DMS114 treated with DMSO at 0.1 percent for 48 hours (cell line): ENCODE measurements around the gene TPM2.

Experiments
- DNase-seq: peaks from one replicate; lab custom pipeline; 2025; ENCODE audit not compliant: unreplicated experiment; lab: John Stamatoyannopoulos, UW

TPM2 gene

GRCh38 chr9:35679091-35679490, 10.6 kb downstream of the TPM2 start:
- no peak for DNase-seq

- DNase-seq = peak; percentile 14
Measured at GRCh38 chr9:35675732-35676392, 13.9 kb downstream of the TPM2 start.

GRCh38 chr9:35675204-35675603, 14.5 kb downstream of the TPM2 start:
- DNase-seq = no peak

GRCh38 chr9:35674025-35674361, 15.7 kb downstream of the TPM2 start:
- DNase-seq = no peak

- no peak for DNase-seq
Measured at GRCh38 chr9:35673132-35674024, 16.3 kb downstream of the TPM2 start, which contains the start of gene CA9. CA9 (plus strand) TSS chr9:35673928; CDS start chr9:35673960, 32 bp downstream.

- DNase-seq = no peak
Measured at GRCh38 chr9:35669331-35670145, 20.2 kb downstream of the TPM2 start.

GRCh38 chr9:35667939-35668338, 21.8 kb downstream of the TPM2 start:
- DNase-seq = no peak

GRCh38 chr9:35666549-35666948, 23.2 kb downstream of the TPM2 start:
- DNase-seq = no peak

GRCh38 chr9:35666045-35666444, 23.7 kb downstream of the TPM2 start:
- no peak for DNase-seq

GRCh38 chr9:35665471-35665818, 24.3 kb downstream of the TPM2 start:
- DNase-seq = no peak

GRCh38 chr9:35664531-35665470, 24.9 kb downstream of the TPM2 start, which contains the start of gene ARHGEF39:
ARHGEF39 (minus strand) TSS chr9:35665195; CDS start chr9:35665169, 26 bp downstream.
- DNase-seq = peak; percentile 42

- no peak for DNase-seq
Measured at GRCh38 chr9:35662437-35662836, 27.3 kb downstream of the TPM2 start.

- no peak for DNase-seq
Measured at GRCh38 chr9:35661756-35662350, 27.9 kb downstream of the TPM2 start.

GRCh38 chr9:35660966-35661415, 28.7 kb downstream of the TPM2 start:
- peak; percentile 30 for DNase-seq

- no peak for DNase-seq
Measured at GRCh38 chr9:35659340-35659739, 30.4 kb downstream of the TPM2 start.

GRCh38 chr9:35658968-35659220, 30.8 kb downstream of the TPM2 start:
- peak; percentile 24 for DNase-seq

- peak; percentile 77 for DNase-seq
Measured at GRCh38 chr9:35658137-35658967, 31.4 kb downstream of the TPM2 start, which contains the start of gene CCDC107. CCDC107 (plus strand) TSS chr9:35658292; CDS start chr9:35658380, 88 bp downstream.

GRCh38 chr9:35657546-35658136, 32.1 kb downstream of the TPM2 start, which contains the start of gene RMRP:
RMRP (minus strand) TSS chr9:35658019.
- DNase-seq = peak; percentile 92
